GM20431 (cell line): ENCODE data around the gene CT47B1.
"Not testable (repeated sequence)": the region's sequence is repeated elsewhere in the genome, so short reads cannot be mapped to it uniquely, and the experiment has no call there.

Source experiments
- in situ Hi-C: fragments of 300-500 bp; cut with MseI, MboI; formaldehyde crosslinking; loops from one replicate; pipeline ENCODE4 v1.15.0; 2020; ENCODE audit warnings: low sequenced_read_pairs; ENCODE audit not compliant: unreplicated experiment

Gene CT47B1

GRCh38 chrX:120875766-120876165 lies at the start of gene CT47B1:
TSS of gene CT47B1 (minus strand) at chrX:120875866. CDS start at chrX:120875670, 196 bp downstream.
- in situ Hi-C loops, result not testable (repeated sequence)

GRCh38 chrX:120874678-120875557 lies 748 bp downstream of the CT47B1 start:
- in situ Hi-C loops, result no loop called here

GRCh38 chrX:120857240-120857639 lies 18.4 kb downstream of the CT47B1 start:
- in situ Hi-C loops, result no loop called here

GRCh38 chrX:120840827-120841226 lies 34.8 kb downstream of the CT47B1 start:
- in situ Hi-C loops, result no loop called here

GRCh38 chrX:120839491-120839890 lies 36.2 kb downstream of the CT47B1 start:
- in situ Hi-C loops, result no loop called here

GRCh38 chrX:120827213-120827612 lies 48.5 kb downstream of the CT47B1 start:
- in situ Hi-C loops, result not testable (repeated sequence)

- in situ Hi-C loops, result no loop called here
Measured at GRCh38 chrX:120825146-120825545, 50.5 kb downstream of the CT47B1 start.

GRCh38 chrX:120824021-120824420 lies 51.6 kb downstream of the CT47B1 start:
- in situ Hi-C loops, result no loop called here

GRCh38 chrX:120823556-120823955 lies 52.1 kb downstream of the CT47B1 start:
- in situ Hi-C loops, result no loop called here
